Right lung (tissue), 10 donors: ENCODE measurements around the gene FOSL2. TPM values are rescaled to one million over a fixed set of nuclear protein-coding genes. Genes with fewer than 3 reads are reported as not detected.
A peak's percentile ranks its signal among the peaks of the same experiment; 100 is the strongest.

ENCODE experiments used
- DNase-seq, 2 donors: peaks; one replicate each; pipeline ENCODE4 v3.0.0-alpha.2; 2013
- long read RNA-seq, 8 donors: transcript quantifications; one replicate each; lab custom pipeline, GENCODE V29; 2026
- polyA plus RNA-seq, 5 donors: library from polyadenylated mRNA; unstranded; fragments of 120-200 nt; gene quantifications; one replicate each; pipeline versions ENCODE4 v1.2.1 to v1.2.3, GENCODE V29; 2013; ENCODE audit warnings: inconsistent platforms in 1 of 5, low replicate concordance in 1 of 5; ENCODE audit not compliant: insufficient read length in 5 of 5, insufficient read depth in 1 of 5

FOSL2 gene
- 10 to 100 TPM; 10.2 to 14.3 (median 12.7) TPM for polyA plus RNA-seq
- long read RNA-seq, donor 1, full-length matches to known transcripts: 9 of 9 reads
- long read RNA-seq, donor 1, partial matches to known transcripts: 0 of 9 reads
- long read RNA-seq, donor 1, other reads (novel, unspliced or antisense): 0 of 9 reads
- long read RNA-seq, donor 2, full-length matches to known transcripts: 2 of 2 reads
- long read RNA-seq, donor 2, partial matches to known transcripts: 0 of 2 reads
- long read RNA-seq, donor 2, other reads (novel, unspliced or antisense): 0 of 2 reads
- long read RNA-seq, donor 3, full-length matches to known transcripts: 2 of 2 reads
- long read RNA-seq, donor 3, partial matches to known transcripts: 0 of 2 reads
- long read RNA-seq, donor 3, other reads (novel, unspliced or antisense): 0 of 2 reads
- long read RNA-seq, donor 4, full-length matches to known transcripts: 2 of 2 reads
- long read RNA-seq, donor 4, partial matches to known transcripts: 0 of 2 reads
- long read RNA-seq, donor 4, other reads (novel, unspliced or antisense): 0 of 2 reads
- long read RNA-seq, donor 5, full-length matches to known transcripts: 6 of 6 reads
- long read RNA-seq, donor 5, partial matches to known transcripts: 0 of 6 reads
- long read RNA-seq, donor 5, other reads (novel, unspliced or antisense): 0 of 6 reads
- long read RNA-seq, donor 6, full-length matches to known transcripts: 5 of 5 reads
- long read RNA-seq, donor 6, partial matches to known transcripts: 0 of 5 reads
- long read RNA-seq, donor 6, other reads (novel, unspliced or antisense): 0 of 5 reads
- long read RNA-seq, donor 7, full-length matches to known transcripts: 6 of 6 reads
- long read RNA-seq, donor 7, partial matches to known transcripts: 0 of 6 reads
- long read RNA-seq, donor 7, other reads (novel, unspliced or antisense): 0 of 6 reads
- long read RNA-seq, donor 8: 0 reads

- peak; percentile 99 for DNase-seq
Observed at GRCh38 chr2:28392297-28393113, at the start of gene FOSL2. Gene FOSL2 (plus strand): TSS chr2:28392858. CDS start chr2:28393721, 863 bp downstream.

GRCh38 chr2:28343184-28343942, 49.3 kb upstream of the FOSL2 start:
- no peak for DNase-seq

GRCh38 chr2:28343971-28344715, 48.5 kb upstream of the FOSL2 start:
- no peak for DNase-seq

GRCh38 chr2:28344756-28345373, 47.8 kb upstream of the FOSL2 start:
- DNase-seq: no peak

GRCh38 chr2:28345619-28346018, 47.0 kb upstream of the FOSL2 start:
- DNase-seq: no peak

GRCh38 chr2:28346587-28346986, 46.1 kb upstream of the FOSL2 start:
- no peak for DNase-seq

GRCh38 chr2:28347193-28347592, 45.5 kb upstream of the FOSL2 start:
- no peak for DNase-seq

GRCh38 chr2:28347596-28347995, 45.1 kb upstream of the FOSL2 start:
- no peak for DNase-seq

- no peak for DNase-seq
Observed at GRCh38 chr2:28348149-28348567, 44.5 kb upstream of the FOSL2 start.

- no peak for DNase-seq
Observed at GRCh38 chr2:28348921-28349320, 43.7 kb upstream of the FOSL2 start.

- no peak for DNase-seq
Observed at GRCh38 chr2:28349546-28350165, 43.0 kb upstream of the FOSL2 start.

- DNase-seq: no peak
Observed at GRCh38 chr2:28350196-28350595, 42.5 kb upstream of the FOSL2 start.

GRCh38 chr2:28350791-28351285, 41.8 kb upstream of the FOSL2 start:
- no peak for DNase-seq

GRCh38 chr2:28351621-28352020, 41.0 kb upstream of the FOSL2 start:
- no peak for DNase-seq

- DNase-seq: no peak
Observed at GRCh38 chr2:28352104-28352503, 40.6 kb upstream of the FOSL2 start.

GRCh38 chr2:28352610-28353195, 40.0 kb upstream of the FOSL2 start:
- DNase-seq: no peak

- no peak for DNase-seq
Observed at GRCh38 chr2:28354920-28355520, 37.6 kb upstream of the FOSL2 start.

GRCh38 chr2:28355521-28356094, 37.0 kb upstream of the FOSL2 start:
- no peak for DNase-seq
